NCI-H128 (cell line): ENCODE data around the gene TMX1.

Experiments
- DNase-seq: peaks from one replicate; lab custom pipeline; 2025; ENCODE audit not compliant: unreplicated experiment; lab: John Stamatoyannopoulos, UW

TMX1 gene

DNA sequence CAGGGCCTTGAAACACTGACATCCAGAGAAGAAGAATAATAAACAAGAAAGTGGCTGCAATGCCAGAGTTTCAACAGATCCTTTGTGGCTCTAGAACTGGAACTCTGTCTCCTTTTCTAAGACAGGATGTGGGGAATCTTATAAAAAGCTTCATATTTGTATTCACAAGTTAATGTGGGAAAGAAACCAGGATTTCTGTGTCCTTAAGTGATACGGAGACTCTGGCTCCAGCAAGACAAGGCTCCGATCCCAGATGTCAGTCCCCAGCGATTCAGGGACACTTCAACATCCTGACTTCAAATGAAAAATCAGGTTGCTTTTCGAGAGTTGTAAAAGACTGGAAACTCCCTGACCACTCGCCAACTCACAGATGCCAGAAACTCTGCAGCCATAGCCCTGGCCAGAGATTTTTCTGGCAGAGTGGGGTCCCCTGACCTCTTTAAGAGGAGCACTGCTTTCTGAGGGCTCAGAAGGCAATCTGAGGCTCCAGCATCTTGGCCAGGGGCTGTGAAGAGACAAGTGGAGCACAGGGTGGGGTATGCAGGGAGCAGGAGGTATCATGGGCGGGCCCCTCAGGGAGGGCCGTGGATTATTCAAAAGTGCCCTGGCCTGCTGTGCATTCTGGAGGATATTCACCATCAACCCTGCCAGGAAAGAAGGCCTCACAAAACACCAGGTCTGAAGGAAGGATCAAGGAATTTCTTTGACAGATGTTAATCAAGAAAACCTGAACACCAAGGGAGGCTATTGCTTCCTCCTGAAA, 53.3 kb downstream of the TMX1 start:
- DNase-seq, result no peak

DNA sequence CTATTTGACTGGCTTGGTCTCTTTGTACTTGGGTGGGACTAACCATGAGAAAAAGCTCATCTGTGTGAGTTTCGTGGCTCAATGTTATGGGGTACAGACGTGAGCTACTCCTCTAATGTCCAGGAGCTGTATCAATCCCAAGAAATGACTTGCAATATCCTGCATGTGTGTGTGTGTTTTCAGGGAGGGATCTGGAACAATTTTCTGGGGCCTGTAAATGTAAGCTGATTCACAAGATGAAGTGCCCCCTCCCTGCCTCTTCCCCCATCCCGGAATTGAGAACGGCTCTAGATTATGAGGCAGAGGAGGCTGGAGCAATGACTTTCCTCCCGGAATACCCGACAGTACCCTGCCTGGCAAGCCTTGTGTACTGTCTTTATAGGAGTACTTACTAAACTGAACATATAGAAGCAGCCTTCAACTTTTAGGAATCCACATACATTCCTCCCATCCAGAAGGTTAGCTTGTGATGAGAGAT, 53.9 kb downstream of the TMX1 start:
- DNase-seq, result no peak

DNA sequence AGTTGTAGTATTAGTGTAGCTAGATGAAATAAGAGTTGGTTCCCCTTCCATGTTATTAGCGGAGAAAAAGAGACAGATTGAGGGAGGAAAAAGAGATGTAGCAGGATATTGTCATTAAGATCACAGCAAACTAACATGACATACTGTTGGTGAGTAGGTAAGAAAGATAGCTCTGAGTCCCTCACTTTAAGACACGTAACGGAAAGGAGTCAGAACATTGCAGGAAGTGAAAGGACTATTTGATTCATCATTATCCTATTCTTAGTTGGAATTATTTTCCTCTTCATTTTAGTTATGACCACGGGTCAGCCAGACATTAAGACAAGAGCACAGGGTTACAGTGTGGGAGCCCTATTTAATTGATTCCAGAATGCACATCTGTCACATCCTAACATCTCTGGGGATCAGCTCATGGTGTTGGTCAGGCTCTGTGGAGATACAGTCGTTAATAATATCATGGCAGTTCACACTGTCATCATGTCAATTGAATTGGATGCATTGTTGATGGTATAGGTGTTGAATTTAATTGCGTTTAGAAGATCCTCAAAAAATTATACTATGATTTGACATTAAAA, 55.0 kb downstream of the TMX1 start:
- DNase-seq, result no peak

DNA sequence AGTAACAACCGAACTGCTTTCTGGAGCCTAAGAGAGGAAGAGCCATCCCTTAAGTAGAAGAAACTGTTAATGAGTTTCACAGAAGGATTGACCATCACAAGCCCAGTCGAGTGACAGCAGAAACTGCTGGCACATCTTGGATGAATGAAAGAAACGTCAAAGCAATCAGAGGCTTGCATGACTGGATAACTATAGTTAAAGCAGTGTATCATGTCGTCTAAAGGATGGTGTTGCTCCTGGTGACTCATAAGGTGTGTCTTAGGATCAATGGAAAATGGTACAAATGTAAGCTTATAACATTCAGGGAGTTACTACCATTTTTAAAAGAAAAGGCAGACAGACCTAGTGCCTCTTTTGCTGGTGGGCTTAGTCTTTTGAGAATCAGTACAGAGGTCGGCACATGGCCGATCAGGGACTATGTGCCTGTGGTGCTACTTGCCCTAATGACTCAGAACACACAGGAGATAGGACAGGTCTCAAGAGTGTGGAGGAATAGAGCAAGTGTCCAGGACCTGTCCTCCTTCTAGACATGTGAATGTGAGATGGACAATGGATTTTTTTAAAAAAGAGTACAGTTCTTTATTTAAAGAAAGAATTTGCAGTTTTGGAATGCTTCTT, 55.7 kb downstream of the TMX1 start:
- no peak for DNase-seq

DNA sequence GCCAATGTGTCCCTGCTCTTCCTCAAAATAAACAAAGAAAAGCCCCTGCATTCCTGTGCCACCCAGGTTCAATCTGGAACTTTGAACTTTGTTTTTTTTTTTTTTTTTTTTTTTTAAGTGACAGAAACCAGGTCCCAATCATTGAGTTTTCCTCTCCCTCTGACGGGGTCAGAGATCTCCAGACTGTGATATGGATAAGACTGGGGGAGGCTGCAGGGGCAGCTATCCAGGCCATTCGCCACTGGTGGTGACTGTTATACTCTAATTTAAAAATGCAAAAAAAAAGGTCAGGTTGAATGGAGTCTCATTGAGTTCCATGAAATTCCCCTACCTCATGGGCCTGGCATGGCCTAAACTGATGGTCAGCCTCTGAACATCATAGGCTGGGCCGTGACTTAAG, 57.0 kb downstream of the TMX1 start:
- no peak for DNase-seq

DNA sequence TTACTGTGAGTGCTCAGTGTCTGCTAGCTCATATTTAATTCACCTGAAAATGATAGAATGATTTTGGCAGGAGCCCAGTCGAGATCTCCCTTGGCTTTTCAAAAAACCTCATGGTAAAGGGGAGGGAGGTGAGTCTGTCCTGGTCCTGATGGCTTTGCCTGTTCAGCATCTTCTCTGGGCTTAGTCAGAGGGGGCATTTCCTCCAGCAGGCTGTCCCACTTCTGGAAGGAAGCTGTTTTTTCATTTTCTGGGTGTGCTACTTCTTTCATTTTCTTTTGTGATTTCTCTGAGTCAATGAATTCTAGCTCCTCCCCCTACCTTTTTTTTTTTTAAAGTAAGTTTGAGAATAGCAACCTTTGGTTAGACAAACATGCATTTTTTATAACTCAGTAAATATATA, 58.8 kb downstream of the TMX1 start:
- no peak for DNase-seq

DNA sequence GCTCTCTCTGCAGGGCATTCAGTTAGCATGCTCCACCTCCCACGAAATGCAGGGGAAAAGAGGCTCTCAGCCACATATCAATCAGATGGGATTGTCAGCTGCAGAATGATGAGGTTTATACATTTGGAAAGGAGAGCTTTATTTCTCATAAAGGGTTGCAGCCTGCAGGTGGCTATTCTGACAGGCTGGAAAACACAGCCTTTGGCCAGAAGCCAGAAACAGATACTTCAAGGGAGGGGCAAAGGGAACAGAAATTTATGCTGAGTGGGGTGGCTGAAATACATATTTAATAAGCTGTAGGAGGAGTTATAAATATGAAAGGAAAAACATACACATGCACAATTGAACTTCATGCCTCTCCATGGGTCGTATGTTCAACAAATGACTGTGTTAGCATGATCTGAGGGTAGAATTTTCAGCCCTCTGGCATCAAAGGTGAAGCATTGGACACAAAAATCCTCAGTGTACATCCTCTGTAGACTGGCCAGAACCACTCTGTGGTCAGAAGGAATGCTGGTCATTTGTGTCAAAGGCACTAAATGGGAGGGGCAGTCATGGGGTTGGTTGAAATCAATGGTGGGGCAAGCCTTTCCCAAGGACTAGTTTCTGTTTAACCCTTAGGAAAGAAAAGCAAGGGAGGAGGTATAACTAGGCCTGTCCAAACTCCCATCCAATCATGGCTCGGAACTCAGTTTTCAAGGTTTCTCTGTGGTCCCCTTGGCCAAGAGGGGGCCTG, 62.4 kb downstream of the TMX1 start:
- peak; percentile 79 for DNase-seq

DNA sequence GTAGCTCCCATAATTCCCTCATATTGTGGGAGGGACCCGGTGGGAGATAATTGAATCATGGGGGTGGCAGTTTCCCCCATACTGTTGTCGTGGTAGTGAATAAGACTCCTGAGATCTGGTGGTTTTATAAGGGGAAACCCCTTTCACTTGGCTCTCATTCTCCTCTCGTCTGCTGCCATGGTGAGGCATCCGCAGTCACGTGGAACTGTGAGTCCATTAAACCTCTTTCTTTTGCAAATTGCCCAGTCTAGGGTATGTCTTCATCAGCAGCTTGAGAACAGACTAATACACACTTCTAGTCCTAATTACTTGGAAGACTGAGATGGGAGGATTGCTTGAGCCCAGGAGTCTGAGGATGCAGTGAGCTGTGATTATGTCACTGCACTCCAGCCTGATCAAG, 64.4 kb downstream of the TMX1 start:
- no peak for DNase-seq

DNA sequence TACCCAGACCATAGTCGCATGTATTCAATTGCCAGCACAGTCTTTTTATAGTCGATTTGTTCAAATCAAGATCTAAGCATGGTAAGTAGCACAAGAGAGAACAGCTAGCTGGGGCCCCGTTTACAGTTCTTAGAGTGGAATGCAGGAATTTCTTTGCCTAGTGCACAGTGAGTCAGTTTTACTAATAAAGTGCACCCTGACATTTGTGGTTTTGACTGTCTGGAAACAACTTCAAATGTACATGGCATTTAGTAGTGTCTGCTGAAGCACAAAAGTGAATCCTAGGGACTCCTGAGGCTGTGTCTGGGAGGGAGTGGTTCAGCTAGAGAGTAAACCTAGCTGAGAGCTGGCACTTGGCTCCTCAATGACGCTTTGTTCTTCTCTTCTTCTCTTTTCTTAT, 64.9 kb downstream of the TMX1 start:
- DNase-seq, result no peak

DNA sequence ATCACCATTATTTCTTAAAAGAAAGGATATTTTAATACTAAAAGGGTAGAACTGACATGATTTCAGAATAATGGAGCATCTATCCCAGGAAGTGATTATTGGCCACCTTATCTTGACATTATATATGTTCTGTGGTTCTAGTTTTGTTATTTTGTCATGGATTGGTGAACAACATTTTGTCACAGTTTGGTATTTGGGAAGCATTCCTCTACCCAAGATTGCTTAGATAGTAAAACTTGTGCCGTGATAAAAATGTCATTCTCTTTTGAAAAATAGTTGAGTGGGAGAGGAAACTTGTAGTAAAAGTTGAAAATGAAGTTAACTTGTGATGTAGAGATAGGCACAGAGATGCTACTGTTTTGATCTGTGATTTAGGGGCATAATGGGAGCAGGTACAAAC, 65.7 kb downstream of the TMX1 start:
- no peak for DNase-seq
